NCI-H1105 (cell line): ENCODE data around the gene C2orf92.
"Not testable (repeated sequence)": the region's sequence is repeated elsewhere in the genome, so short reads cannot be mapped to it uniquely, and the experiment has no call there.

Experiments
- DNase-seq: peaks from one replicate; lab custom pipeline; 2025; lab: John Stamatoyannopoulos, UW

C2orf92 gene

GRCh38 chr2:97669448-97669847, at the start of gene C2orf92:
Gene C2orf92 (plus strand): TSS chr2:97669713. CDS start chr2:97669789, 76 bp downstream.
- no peak for DNase-seq

- DNase-seq, result not testable (repeated sequence)
Observed at GRCh38 chr2:97620492-97620891, 49.0 kb upstream of the C2orf92 start.

GRCh38 chr2:97622976-97623375, 46.5 kb upstream of the C2orf92 start:
- not testable (repeated sequence) for DNase-seq

DNA sequence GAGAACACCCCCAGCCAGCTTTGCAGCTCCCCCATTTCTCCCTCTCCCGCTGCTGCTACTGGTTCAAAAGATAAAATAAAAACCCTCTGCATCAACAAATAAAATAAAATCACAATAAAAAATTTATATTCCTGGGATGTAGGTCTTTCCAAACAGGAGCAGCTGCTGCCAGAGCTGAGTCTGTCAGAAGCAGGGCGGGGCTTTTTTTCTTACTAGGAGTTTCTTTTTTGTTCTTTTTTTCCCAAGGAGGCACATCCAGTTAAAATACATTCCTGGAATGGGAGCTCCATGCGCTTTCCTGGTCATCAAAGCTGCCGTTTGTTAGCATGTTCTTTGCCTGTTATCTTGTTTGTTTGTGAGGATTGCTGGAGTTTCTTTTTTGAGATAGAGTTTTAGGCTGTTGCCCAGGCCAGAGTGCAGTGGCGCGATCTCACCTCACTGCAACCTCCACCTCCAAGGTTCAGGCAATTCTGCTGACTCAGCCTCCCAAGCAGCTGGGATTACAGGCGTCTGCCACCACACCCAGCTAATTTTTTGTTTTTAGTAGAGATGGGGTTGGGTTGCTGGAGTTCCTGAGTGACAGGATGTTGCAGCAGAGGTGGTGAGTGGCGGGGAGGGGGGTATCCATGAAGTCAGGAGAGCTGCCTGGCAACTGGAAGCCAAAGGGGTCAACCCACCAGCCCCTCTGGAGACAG, 44.0 kb upstream of the C2orf92 start:
- not testable (repeated sequence) for DNase-seq

DNA sequence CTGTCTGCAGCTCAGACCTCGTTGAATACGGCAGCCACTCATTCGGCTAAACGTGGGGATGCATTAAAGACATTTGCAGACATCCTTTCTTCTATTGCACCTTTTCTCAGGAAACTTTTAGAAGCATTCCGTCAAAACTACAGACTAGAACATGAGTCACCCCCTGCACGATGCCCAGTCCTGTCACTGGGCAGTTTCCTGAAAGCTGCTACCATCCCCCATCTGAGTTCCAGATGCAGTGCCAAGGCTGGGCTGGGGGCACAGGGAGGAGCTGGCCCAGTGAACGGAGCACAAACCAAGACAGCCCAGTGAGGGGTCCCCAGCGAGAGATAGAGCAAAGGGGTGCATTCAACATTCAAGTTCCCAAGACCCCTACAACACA, 43.5 kb upstream of the C2orf92 start:
- DNase-seq, result not testable (repeated sequence)

GRCh38 chr2:97644023-97644717, 25.3 kb upstream of the C2orf92 start:
- DNase-seq, result no peak

DNA sequence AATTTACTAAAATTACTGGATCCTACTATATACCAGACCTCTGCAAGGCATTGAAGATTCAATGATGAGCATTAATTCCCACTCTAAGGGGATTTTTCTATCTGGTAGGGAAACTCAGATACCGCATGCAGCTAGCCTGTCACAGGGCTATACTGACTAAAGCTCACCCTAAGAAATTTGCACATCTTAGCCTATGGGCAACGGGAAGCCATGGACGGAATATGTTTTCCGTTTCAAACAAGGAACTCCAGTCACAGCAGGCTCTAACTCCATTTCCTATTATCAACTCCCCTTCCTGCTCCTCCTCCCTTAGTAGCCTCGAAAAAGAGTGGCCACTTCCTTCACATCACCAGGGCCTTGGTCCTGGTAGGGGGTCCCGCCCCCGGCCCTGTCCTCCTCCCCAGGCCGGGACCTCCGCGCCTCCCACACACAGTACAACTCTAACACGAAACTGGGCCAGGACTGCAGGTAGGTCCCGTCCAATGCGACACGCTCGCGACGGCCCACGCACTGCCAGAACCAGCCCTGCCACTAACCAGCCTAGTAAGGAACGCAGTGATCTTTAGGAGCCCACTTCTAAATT, 24.3 kb upstream of the C2orf92 start:
- no peak for DNase-seq

- DNase-seq, result peak; percentile 95
Observed at GRCh38 chr2:97645695-97646629, 23.6 kb upstream of the C2orf92 start, which contains the start of gene COX5B. Gene COX5B (plus strand): TSS chr2:97646062. CDS start chr2:97646087, 25 bp downstream.

GRCh38 chr2:97646977-97647376, 22.5 kb upstream of the C2orf92 start:
- DNase-seq, result no peak

- no peak for DNase-seq
Observed at GRCh38 chr2:97651114-97651513, 18.4 kb upstream of the C2orf92 start.

GRCh38 chr2:97653473-97653872, 16.0 kb upstream of the C2orf92 start:
- DNase-seq, result no peak

- no peak for DNase-seq
Observed at GRCh38 chr2:97653874-97654273, 15.6 kb upstream of the C2orf92 start.

GRCh38 chr2:97654309-97654708, 15.2 kb upstream of the C2orf92 start:
- no peak for DNase-seq

GRCh38 chr2:97654791-97655190, 14.7 kb upstream of the C2orf92 start:
- no peak for DNase-seq

- no peak for DNase-seq
Observed at GRCh38 chr2:97656129-97656755, 13.3 kb upstream of the C2orf92 start.

DNA sequence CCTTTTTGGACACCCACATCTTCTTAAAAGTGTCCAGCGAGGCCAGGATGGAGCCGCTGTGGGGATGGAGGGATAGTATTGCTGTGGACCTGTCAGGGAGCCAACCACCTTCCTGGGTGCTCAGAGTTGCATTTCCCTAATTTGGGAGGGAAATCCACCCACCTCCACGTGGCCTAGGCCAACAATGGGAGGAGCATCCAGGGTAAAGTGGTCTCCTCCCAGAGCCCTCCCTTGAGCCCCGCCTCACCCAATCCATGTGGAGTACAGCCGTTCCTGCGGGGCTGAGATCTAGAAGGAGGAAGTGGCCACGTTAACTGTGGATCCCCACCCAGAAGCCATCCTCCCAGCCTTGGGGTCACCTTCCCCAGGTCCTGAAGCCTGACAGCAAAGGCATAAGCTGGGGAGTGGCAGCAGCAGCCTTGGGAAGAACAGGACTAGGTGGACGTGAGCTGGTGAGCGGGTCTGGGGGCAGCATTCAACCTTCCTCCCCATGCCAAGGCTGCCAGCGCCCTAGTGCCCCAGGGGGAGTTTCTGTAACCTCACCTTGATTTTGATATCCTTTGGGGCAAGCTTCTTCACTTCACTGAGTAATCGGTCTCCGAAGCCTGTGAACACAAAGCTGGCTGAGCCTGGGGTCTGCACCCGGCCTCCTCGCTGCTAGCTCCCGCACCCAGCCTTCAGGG, 12.5 kb upstream of the C2orf92 start:
- no peak for DNase-seq

DNA sequence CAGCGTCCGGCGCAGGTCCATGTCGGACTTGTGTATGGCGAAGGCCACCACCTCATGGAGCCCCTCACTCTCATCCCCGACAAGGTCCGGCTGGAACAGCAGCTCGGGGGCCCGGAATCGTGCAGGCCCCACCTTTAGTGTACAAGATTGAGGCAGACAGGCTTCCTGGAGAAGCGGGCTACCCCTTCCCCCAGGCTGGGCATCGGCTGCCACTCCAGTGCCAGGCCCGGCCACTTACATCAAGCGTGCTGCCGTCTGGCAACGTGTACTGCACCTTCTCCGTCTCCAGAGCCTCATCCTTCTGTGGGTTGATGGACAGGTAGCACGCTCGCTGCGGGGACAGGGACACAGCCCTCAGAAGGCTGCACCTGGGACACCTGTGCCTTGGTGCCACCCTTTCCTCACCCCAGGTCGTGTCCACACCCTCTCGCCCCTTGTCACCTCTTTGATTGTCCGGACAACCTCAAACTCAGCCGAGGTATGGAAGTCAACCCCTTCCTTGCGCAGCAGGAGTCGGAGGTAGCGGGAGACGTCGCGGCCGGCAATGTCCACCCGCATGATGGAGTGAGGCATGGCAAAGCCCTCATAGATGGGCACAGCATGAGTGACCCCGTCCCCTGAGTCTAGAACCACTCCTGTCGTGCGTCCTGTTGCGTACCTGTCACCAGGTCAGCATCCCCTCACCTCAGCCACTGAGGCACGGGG, 11.4 kb upstream of the C2orf92 start:
- no peak for DNase-seq

- no peak for DNase-seq
Observed at GRCh38 chr2:97658691-97659157, 10.8 kb upstream of the C2orf92 start.

DNA sequence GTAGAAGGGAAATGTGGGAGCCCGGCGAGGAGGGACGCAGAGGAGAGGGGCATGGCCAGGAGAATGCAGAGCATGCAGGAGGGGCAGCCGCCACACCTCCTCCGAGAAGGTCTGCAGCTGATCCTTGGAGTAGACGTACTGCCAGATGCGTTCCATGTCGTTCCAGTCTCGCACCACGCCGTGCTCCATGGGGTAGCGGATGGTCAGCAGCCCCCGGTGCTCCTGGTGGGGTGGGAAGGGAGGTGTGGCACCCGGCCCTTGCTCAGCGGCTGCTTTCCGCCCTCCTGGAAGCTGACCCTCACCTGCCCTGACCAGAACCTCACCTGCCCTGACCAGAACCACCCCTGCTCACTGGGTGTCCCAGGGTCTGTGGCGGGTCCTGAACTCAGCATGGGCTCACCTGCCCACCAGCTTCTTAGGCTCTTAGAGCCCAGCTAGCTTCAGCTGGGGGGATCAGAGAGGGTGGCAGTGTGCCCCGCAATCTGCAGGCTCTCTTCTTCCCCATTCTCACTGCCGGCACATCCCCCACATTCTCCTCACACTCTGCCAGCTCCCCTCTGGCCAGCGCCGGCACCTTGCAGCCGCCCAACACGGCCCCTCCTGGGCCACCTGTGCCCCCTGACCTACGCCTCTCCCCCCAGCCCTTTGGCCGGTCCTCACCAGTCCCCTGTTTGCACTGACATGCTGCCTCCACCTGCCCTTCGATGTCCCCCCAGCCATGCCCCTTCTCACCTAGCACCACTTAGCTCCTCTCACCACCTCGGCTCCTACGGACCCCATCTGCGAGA, 10.1 kb upstream of the C2orf92 start:
- DNase-seq, result no peak
